IMR-90 (cell line): ENCODE measurements around the gene PLAAT2.
"Not testable (repeated sequence)": the region's sequence is repeated elsewhere in the genome, so short reads cannot be mapped to it uniquely, and the experiment has no call there.

Experiments used
- MXI1 ChIP-seq: IDR thresholded peaks from 2 replicates; pipeline ENCODE4 v1.6.1; 2012; ENCODE audit warnings: low read depth, mild to moderate bottlenecking, low read length, moderate library complexity, borderline replicate concordance
- POLR2A ChIP-seq: IDR thresholded peaks from 2 replicates; pipeline ENCODE4 v1.6.1; 2012; ENCODE audit warnings: mild to moderate bottlenecking, low read depth, low read length
- TF ChIP-seq, protein P1 (sequence below): conservative IDR thresholded peaks from 2 replicates; pipeline ENCODE4 v1.5.1; 2012; ENCODE audit warnings: mild to moderate bottlenecking, low read depth, low read length, improper control_type of control experiment
- TF ChIP-seq, protein P2 (sequence below): fragments of 150-350 bp; IDR thresholded peaks from 2 replicates; pipeline ENCODE4 v1.6.1; 2017; ENCODE audit warnings: mild to moderate bottlenecking, antibody characterized with exemption, low read length, low read depth

DNA sequence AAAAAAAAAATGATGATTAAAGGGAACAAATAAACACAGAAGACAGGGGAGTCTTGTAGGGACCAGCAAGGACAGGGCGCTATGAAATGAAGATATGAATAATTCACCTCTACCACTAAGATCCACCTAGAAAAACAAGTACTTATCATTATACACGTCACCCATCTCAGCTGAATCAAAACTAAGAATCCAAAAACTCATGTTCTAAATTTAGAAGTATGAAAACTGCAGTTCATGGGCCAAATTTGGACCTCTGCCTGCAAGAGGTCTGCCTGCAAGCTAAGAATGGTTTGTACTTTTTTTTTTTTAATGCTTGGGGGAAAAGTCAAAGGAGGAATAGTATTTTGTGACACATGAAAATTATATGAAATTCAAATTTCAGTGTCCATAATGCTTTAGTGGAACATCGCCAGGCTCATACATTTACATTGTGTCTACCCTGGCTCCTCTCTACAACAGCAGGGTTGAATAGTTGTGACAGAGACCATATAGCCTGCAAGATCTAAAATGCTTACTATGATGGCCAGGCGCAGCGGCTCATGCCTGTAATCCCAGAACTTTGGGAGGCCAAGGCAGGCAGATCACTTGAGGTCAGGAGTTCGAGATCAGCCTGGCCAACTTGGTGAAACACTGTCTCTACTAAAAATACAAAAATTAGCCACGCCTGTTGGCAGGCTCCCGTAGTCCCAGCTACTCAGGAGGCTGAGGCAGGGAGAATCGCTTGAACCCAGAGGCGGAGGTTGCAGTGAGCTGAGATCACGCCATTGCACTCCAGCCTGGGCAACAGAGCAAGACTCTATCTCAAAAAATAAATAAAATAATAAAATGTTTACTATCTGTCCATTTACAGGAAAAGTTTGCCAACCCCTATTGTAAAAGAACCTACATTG, 39.4 kb upstream of the PLAAT2 start:
- TF ChIP-seq, protein P1, sequence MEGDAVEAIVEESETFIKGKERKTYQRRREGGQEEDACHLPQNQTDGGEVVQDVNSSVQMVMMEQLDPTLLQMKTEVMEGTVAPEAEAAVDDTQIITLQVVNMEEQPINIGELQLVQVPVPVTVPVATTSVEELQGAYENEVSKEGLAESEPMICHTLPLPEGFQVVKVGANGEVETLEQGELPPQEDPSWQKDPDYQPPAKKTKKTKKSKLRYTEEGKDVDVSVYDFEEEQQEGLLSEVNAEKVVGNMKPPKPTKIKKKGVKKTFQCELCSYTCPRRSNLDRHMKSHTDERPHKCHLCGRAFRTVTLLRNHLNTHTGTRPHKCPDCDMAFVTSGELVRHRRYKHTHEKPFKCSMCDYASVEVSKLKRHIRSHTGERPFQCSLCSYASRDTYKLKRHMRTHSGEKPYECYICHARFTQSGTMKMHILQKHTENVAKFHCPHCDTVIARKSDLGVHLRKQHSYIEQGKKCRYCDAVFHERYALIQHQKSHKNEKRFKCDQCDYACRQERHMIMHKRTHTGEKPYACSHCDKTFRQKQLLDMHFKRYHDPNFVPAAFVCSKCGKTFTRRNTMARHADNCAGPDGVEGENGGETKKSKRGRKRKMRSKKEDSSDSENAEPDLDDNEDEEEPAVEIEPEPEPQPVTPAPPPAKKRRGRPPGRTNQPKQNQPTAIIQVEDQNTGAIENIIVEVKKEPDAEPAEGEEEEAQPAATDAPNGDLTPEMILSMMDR: not testable (repeated sequence)
- TF ChIP-seq MXI1, POLR2A: not testable (repeated sequence)
- TF ChIP-seq, protein P2, sequence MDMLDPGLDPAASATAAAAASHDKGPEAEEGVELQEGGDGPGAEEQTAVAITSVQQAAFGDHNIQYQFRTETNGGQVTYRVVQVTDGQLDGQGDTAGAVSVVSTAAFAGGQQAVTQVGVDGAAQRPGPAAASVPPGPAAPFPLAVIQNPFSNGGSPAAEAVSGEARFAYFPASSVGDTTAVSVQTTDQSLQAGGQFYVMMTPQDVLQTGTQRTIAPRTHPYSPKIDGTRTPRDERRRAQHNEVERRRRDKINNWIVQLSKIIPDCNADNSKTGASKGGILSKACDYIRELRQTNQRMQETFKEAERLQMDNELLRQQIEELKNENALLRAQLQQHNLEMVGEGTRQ: not testable (repeated sequence)
